Stomach smooth muscle (tissue), 2 donors: ENCODE results near the gene SLC22A23.

Experiments
- H3K27ac ChIP-seq: one replicate; pipeline ENCODE4 v1.7.0; 2013; ENCODE audit warnings: mild to moderate bottlenecking, low read length, inconsistent platforms
- H3K27me3 ChIP-seq, 2 donors: one replicate each; pipeline ENCODE4 v1.7.0; 2013; ENCODE audit warnings: low read length in 2 of 2; ENCODE audit not compliant: insufficient read depth in 2 of 2, control insufficient read depth in 1 of 2
- H3K36me3 ChIP-seq, 2 donors: one replicate each; pipeline ENCODE4 v1.7.0; 2013; ENCODE audit warnings: low read length in 2 of 2; ENCODE audit not compliant: control insufficient read depth in 2 of 2, insufficient read depth in 2 of 2
- H3K4me1 ChIP-seq: one replicate; pipeline ENCODE4 v1.7.0; 2013; ENCODE audit warnings: low read length; ENCODE audit not compliant: control insufficient read depth, insufficient read depth
- H3K4me3 ChIP-seq, 2 donors: one replicate each; pipeline ENCODE4 v1.7.0; 2013; ENCODE audit warnings: low read length in 2 of 2
- H3K9ac ChIP-seq, 2 donors: one replicate each; pipeline ENCODE4 v1.7.0; 2013; ENCODE audit warnings: low read length in 2 of 2, mild to moderate bottlenecking in 1 of 2
- H3K9me3 ChIP-seq, 2 donors: one replicate each; pipeline ENCODE4 v1.7.0; 2013; ENCODE audit warnings: low read length in 2 of 2; ENCODE audit not compliant: control insufficient read depth in 2 of 2
- donor health status: healthy.
- donor health status: Pancreatic carcinoma.

The SLC22A23 gene, protein sequence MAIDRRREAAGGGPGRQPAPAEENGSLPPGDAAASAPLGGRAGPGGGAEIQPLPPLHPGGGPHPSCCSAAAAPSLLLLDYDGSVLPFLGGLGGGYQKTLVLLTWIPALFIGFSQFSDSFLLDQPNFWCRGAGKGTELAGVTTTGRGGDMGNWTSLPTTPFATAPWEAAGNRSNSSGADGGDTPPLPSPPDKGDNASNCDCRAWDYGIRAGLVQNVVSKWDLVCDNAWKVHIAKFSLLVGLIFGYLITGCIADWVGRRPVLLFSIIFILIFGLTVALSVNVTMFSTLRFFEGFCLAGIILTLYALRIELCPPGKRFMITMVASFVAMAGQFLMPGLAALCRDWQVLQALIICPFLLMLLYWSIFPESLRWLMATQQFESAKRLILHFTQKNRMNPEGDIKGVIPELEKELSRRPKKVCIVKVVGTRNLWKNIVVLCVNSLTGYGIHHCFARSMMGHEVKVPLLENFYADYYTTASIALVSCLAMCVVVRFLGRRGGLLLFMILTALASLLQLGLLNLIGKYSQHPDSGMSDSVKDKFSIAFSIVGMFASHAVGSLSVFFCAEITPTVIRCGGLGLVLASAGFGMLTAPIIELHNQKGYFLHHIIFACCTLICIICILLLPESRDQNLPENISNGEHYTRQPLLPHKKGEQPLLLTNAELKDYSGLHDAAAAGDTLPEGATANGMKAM

DNA sequence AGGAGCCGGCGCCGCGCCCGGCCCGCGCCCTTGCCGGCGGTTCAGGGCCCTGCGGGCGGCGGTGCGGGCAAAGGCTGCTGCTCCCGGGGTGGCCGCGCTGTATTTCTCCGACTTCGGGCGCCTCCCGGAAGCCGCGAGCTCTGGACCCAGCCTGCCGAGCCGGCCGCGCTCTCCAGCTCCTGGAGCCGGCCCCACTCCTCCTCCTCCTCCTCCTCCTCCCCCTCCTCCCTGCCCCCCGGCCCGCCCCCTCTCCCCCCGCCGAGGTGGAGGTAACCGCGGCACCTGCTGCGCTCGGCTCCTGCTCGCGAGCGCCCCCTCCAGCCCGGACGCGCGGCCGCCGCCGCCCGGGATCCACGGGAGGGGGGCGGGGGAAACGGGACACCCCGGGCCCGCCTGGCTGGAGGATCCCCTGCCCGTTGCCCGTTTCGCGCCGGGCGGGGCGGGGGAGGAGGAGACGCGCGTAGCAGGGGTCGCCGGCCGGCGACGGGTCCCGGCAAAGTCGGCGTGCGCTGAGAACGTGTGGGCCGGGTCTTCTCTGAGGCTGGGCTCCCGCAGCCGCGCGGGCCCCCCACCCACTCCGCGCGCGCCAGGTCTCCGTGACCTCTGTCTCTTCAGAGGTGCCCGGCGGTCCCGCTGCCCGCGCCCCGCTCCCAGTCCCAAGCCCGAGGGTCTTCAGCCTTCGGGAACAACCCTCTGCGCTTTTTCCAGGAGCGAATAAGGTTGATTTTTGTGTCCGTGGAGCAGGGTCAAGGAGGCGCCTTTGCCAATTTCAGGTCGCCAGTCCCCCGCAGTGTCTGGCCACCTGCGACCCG lies at the start of gene SLC22A23:
TSS of gene SLC22A23 (minus strand) at position 153 of the 812 bp plus-strand sequence. CDS start 491 bp downstream, outside the sequence.
- Histone ChIP-seq H3K4me3 (peak within 1 kb of the TSS; percentile 76 to 81), H3K27me3 (no peaks in the 10 kb centered on the region), H3K27ac (peak within 1 kb of the TSS; percentile 58), H3K9ac (peak within 1 kb of the TSS; percentile 54 to 68), H3K4me1 (peaks cover 23% of the 10 kb centered on the region), H3K9me3 (no peaks in the 10 kb centered on the region), H3K36me3 (no peaks in the 10 kb centered on the region)

DNA sequence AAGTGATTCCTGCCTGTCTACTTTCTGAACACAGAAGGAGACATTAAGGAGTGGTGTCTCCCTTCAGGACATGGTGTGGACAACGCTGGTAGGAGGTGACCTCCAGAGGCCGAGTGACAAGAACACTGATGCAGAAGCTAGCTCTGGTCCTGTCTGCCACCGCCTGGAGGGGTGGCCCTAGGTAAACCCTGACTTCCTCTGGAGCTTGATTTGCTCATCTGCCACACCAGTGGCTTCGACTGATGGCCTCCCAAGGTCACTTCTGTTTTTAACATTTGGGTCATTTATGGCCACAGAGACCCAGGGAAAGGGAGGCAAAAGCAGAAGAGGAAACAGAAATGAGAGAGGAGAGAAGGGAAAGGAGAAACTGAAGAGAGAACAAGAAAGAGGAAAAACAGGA lies 49.4 kb upstream of the SLC22A23 start:
- Histone ChIP-seq H3K4me3 (no peak overlapping the region), H3K9me3 (no peaks in the 10 kb centered on the region), H3K9ac (no peak overlapping the region), H3K4me1 (no peaks in the 10 kb centered on the region), H3K27ac (no peak overlapping the region), H3K27me3 (peaks cover 0 to 9% of the 10 kb centered on the region in 2 donors), H3K36me3 (no peaks in the 10 kb centered on the region)

DNA sequence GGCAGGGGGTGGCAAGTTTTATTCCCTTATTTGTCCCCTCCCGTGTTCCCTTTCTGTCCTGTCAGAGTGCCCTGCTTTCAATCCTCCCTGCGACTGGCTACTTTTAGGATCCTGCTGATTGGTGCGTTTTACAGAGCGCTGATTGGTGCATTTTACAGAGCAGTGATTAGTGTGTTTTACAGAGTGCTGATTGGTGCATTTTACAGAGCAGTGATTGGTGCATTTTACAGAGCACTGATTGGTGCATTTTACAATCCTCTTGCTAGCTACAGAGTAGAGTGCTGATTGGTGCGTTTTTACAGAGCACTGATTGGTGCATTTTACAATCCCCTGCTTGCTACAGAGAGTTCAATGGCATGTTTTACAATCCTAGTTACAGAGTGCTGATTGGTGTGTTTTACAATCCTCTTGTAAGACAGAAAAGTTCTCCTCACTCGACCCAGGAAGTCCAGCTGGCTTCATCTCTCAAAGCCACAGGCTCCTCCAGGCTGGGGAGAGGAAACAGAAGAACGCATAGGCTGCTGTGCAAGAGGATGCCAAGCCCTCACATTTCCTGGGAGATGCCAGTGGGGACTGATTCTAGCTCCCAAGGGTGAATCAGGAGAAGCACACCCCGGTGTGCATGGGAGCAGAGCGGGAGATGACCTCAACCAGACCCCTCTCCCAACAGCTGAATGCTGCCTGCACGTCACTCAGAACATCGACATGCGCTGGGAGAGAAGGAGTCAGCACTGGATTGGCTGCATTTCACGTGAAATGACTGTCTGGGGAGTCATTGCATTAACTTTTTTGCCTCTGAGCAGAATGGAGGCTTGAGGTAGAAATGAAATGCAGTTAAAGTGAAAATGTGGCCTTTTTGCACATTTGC lies 48.3 kb upstream of the SLC22A23 start:
- Histone ChIP-seq H3K4me1 (no peaks in the 10 kb centered on the region), H3K27me3 (peaks cover 0 to 5% of the 10 kb centered on the region in 2 donors)

DNA sequence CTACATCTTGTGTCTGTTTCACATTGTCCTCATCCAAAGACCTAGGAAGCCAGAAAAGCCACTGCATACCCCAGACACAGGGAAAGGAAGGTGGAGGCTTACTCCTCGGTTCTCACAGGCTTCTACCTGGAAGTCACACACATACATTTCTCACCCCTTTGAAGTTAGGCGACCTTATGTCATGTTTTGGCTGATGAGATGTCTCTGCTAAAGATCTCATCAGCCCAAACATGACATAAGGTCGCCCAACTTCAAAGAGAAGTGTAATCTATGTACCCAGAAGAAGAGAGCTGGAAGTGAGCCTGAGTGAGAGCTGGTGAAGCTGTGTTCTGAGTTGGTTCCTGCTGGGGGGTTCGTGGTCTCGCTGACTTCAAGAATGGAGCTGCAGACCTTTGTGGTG lies 47.5 kb upstream of the SLC22A23 start:
- Histone ChIP-seq H3K27ac (no peak overlapping the region), H3K9me3 (no peaks in the 10 kb centered on the region), H3K4me3 (no peak overlapping the region), H3K36me3 (no peaks in the 10 kb centered on the region), H3K4me1 (no peaks in the 10 kb centered on the region), H3K27me3 (peaks cover 0 to 5% of the 10 kb centered on the region in 2 donors), H3K9ac (no peak overlapping the region)

More for the DNA sequence above, 48.3 kb upstream of the SLC22A23 start:
- Histone ChIP-seq H3K9me3 (no peaks in the 10 kb centered on the region), H3K27ac (no peak overlapping the region), H3K4me3 (no peak overlapping the region), H3K9ac (no peak overlapping the region), H3K36me3 (no peaks in the 10 kb centered on the region)

DNA sequence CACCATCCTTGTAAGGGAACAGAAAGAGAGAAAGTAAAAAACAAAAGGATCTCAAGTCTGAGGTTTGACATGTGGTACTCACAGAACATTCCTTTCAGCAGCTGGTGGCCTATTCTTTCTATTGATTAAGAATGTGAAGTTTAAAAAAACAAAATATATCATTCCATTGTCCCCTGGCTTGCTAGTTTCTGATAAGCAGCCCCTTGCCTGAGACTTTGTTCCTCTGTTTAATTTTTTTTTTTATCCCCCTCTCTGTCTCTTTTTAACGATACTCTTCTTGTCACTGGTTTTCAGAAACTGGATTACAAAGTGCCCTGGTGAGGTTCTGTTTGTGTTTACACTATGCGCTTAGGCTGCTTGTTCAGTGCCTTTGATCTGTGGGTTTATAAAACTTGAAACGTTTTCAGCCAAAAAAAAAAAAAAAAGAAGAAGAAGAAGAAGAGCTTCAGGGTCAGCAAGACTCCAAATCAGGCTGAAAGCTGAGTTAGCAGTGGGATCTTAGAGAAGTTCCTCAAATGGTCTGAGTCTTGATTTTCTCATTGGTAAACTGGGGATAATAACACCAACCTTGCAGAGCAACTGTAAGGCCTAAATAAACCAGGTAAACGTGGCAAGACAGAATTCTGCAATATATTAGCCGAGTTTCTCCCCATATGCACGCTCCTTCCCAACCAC lies 45.1 kb upstream of the SLC22A23 start:
- Histone ChIP-seq H3K27me3 (peaks cover 0 to 5% of the 10 kb centered on the region in 2 donors), H3K9ac (no peak overlapping the region), H3K27ac (no peak overlapping the region), H3K4me1 (no peaks in the 10 kb centered on the region), H3K9me3 (no peaks in the 10 kb centered on the region), H3K4me3 (no peak overlapping the region), H3K36me3 (no peaks in the 10 kb centered on the region)

DNA sequence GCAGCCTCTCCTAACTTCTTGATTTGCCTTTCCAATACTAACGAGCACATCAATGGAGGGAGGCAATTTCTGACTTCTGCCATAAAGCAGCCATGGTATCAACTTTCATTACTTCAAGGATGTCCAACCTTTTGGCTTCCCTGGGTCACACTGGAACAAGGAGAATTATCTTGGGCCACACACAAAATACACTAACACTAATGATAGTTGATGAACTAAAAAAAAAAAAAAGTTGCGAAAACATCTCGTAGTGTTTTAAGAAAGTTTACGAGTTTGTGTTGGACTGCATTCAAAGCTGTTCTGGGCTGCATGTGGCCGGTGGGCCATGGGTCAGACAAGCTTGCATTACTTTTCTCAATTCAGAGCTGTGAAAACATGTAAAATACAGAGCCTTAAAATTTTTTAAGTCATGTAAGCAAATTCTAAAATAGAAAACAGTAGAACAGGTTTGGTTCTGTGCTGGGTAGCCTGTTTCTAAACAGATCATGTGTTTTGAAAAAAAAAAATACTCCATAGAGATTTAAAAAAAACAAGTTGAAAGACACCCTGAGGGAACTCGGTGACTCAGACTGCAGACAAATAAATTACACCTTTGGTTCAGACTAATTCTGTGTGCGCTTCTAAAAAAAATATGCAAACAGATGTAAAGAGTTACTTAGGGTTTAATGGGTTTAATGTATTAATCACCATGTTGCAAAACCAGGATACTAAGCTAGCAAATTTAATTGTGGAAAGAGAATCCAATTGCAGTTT lies 43.6 kb upstream of the SLC22A23 start:
- H3K9ac ChIP-seq, result no peak overlapping the region
- no peaks in the 10 kb centered on the region for H3K4me1 ChIP-seq
- H3K27ac ChIP-seq, result no peak overlapping the region

DNA sequence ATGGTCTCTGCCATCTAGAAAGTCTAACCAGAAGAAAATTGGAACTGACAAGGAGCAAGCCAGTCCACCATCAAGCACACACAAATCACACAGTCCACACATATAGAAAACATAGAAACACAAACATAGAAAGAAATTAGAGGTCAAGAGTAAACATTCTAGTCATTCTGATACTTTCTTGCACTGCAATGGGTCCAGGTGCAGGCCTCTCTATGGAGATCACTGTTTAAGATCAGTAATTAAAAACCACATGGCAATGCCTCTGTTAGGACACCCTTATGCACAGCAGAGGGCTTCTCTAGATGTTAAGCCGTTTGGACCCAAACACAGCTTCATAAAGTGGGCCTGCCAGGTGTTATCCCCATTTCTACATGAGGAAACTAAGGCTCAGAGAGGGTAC lies 42.8 kb upstream of the SLC22A23 start:
- Histone ChIP-seq H3K36me3 (no peaks in the 10 kb centered on the region), H3K4me1 (no peaks in the 10 kb centered on the region), H3K9me3 (no peaks in the 10 kb centered on the region)

More for the DNA sequence above, 43.6 kb upstream of the SLC22A23 start:
- H3K4me3 ChIP-seq, result no peak overlapping the region
- H3K36me3 ChIP-seq, result no peaks in the 10 kb centered on the region
- no peaks in the 10 kb centered on the region for H3K9me3 ChIP-seq
- H3K27me3 ChIP-seq, result peaks cover 0 to 2% of the 10 kb centered on the region in 2 donors

DNA sequence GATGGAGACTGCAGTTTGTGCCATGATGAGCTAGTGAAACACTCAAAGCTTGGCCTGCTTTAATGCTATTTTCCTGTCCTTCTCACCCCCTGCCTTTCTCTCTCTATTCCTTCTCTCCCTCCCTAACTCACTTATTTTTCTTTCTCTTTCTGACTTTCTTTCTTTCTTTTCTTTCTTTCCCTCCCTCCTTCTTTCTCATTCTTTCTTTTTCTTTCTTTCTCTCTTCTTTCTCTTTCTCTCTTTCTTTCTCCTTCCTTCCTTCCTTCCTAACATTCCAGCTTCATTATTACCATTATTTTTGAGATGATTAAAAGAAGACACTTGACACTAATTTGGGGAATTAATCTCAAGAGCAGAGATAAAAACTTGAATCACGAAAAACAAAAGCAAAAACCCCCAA lies 39.5 kb upstream of the SLC22A23 start:
- no peaks in the 10 kb centered on the region for H3K36me3 ChIP-seq
- no peak overlapping the region for H3K9ac ChIP-seq
- H3K4me1 ChIP-seq, result no peaks in the 10 kb centered on the region
- H3K4me3 ChIP-seq, result no peak overlapping the region
- no peaks in the 10 kb centered on the region for H3K9me3 ChIP-seq
- no peak overlapping the region for H3K27ac ChIP-seq
- peaks cover 0 to 2% of the 10 kb centered on the region in 2 donors for H3K27me3 ChIP-seq

More for the DNA sequence above, 42.8 kb upstream of the SLC22A23 start:
- H3K4me3 ChIP-seq, result no peak overlapping the region
- no peaks in the 10 kb centered on the region for H3K27me3 ChIP-seq
- no peak overlapping the region for H3K9ac ChIP-seq
- no peak overlapping the region for H3K27ac ChIP-seq

DNA sequence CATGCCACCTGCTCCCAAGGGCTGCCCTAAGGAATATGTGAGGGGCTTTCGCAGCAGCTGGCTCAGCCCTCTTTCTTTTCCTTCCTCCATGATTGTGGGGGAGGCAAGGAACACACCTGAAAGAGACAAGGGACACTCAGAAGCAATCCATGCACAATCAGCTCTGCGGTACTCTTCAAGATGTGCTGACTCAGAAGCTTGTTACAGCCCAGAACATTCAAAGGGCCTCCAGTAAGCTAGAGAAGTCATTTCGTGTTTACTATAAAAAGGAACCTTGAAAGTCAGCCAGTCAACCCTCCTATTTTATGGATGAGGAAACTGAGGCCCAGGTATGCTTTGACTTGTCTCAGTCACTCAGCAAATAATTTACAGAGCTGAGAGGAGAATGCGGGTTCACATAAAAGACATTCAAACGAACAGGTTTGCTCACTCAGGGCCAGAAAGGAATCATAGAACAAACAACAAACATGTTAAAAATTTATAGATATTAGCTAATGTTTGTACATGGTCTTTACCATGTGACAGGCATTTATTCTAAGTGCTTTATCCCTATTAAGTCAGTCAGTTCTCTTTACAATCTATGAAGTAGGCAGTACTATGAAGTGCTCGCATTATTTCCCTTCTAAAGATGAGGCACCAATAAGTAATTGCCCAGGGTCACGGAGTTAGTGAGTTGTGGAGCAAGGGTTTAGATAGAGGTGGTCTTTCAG lies 37.7 kb upstream of the SLC22A23 start:
- no peaks in the 10 kb centered on the region for H3K9me3 ChIP-seq
- H3K9ac ChIP-seq, result no peak overlapping the region
- H3K27ac ChIP-seq, result no peak overlapping the region
- no peaks in the 10 kb centered on the region for H3K4me1 ChIP-seq
- no peak overlapping the region for H3K4me3 ChIP-seq
- no peaks in the 10 kb centered on the region for H3K36me3 ChIP-seq
- peaks cover 0 to 2% of the 10 kb centered on the region in 2 donors for H3K27me3 ChIP-seq
